Esophagus muscularis mucosa (tissue), 4 donors: ENCODE results near the gene VEPH1. TPM values are rescaled to one million over a fixed set of nuclear protein-coding genes. Genes with fewer than 3 reads are reported as not detected.

Experiments used
- DNase-seq: peaks from one replicate; pipeline ENCODE4 v3.0.0-alpha.2; 2017; ENCODE audit errors: extremely low spot score
- H3K27ac ChIP-seq, 4 donors: fragments of 200-600 bp; sonication (generic); replicated peaks in 1 of 4; 1 replicate in 3 of 4; 2 replicates in 1 of 4; pipeline ENCODE4 v1.5.1; 2016 to 2019; ENCODE audit warnings: mild to moderate bottlenecking in 1 of 4
- H3K27me3 ChIP-seq, 4 donors: fragments of 200-600 bp; sonication (generic); one replicate each; pipeline versions ENCODE4 v1.5.1 to v1.6.0; 2016 to 2019
- H3K36me3 ChIP-seq, 4 donors: fragments of 200-600 bp; sonication (generic); one replicate each; pipeline ENCODE4 v1.5.1; 2016 to 2019
- H3K4me1 ChIP-seq, 4 donors: fragments of 200-600 bp; sonication (generic); one replicate each; pipeline ENCODE4 v1.5.1; 2016 to 2019
- H3K4me3 ChIP-seq, 4 donors: fragments of 200-600 bp; sonication (generic); 1 replicate in 2 of 4; 2 replicates in 2 of 4; pipeline ENCODE4 v1.5.1; 2016 to 2019; ENCODE audit warnings: mild to moderate bottlenecking in 4 of 4, moderate library complexity in 1 of 4
- H3K9me3 ChIP-seq, 4 donors: fragments of 200-600 bp; sonication (generic); 1 replicate in 3 of 4; 2 replicates in 1 of 4; pipeline ENCODE4 v1.5.1; 2016 to 2019
- CTCF ChIP-seq, 3 experiments: fragments of 200-600 bp in 2 of 3; fragments of 450-650 bp in 1 of 3; sonication (generic) in 2 of 3; IDR thresholded peaks; one replicate each; pipeline ENCODE4 v1.5.1; 2017 to 2019; ENCODE audit warnings: antibody characterized with exemption in 3 of 3, mild to moderate bottlenecking in 2 of 3, moderate library complexity in 1 of 3
- EP300 ChIP-seq: sonication (generic); formaldehyde crosslinking; IDR thresholded peaks from one replicate; pipeline ENCODE4 v1.6.1; 2017; ENCODE audit warnings: antibody characterized with exemption
- POLR2A ChIP-seq: fragments of 450-650 bp; IDR thresholded peaks from one replicate; pipeline ENCODE4 v1.6.1; 2017; ENCODE audit warnings: antibody characterized with exemption, moderate library complexity, mild to moderate bottlenecking, low read depth
- POLR2AphosphoS5 ChIP-seq, 2 donors: sonication (generic); formaldehyde crosslinking; IDR thresholded peaks; one replicate each; pipeline ENCODE4 v1.6.1; 2017; ENCODE audit warnings: antibody characterized with exemption in 2 of 2
- WGBS: methylation state at CpG from one replicate; pipeline ENCODE4 v1.1.5; 2018; 5-methylcytosine and 5-hydroxymethylcytosine counted together
- intact Hi-C: fragments of 100-400 bp; cut with DNase I; formaldehyde crosslinking; loops from one replicate; pipeline ENCODE4 v1.15.1; 2023
- total RNA-seq, 4 donors: library from RNA; depleted of rRNA; stranded (reverse); fragments of >200 nt; gene quantifications; one replicate each; pipeline versions ENCODE4 v1.1.0 to v1.2.1, GENCODE V29; 2016

The VEPH1 gene
- total RNA-seq, 4 donors from 2014 or later = 0.23 to 1.2 (median 0.52) TPM; not detected in 1

GRCh38 chr3:157530637-157531300 is 27.6 kb upstream of the VEPH1 start:
- Histone ChIP-seq H3K27me3 (no peaks in the 10 kb centered on the region), H3K9me3 (no peaks in the 10 kb centered on the region), H3K4me3 (no peak overlapping the region), H3K4me1 (peaks cover 0 to 3% (median 0%) of the 10 kb centered on the region in 4 donors), H3K27ac (no peak overlapping the region), H3K36me3 (no peaks in the 10 kb centered on the region)
- TF ChIP-seq POLR2A (no peak), POLR2AphosphoS5 (IDR thresholded peaks at IDR 0.05) (no peak), CTCF (IDR thresholded peaks at IDR 0.05) (no peak), EP300 (no peak)
- intact Hi-C loops = no loop called here
- DNase-seq = no peak
- WGBS = 88% methylated on average over 5 of the region's 5 CpGs

GRCh38 chr3:157529751-157530150 is 26.5 kb upstream of the VEPH1 start:
- 88% methylated on average over 2 of the region's 2 CpGs for WGBS
- DNase-seq = no peak
- TF ChIP-seq CTCF (IDR thresholded peaks at IDR 0.05) = no peak
- no peak for TF ChIP-seq POLR2A
- no peak for TF ChIP-seq EP300
- no peak for TF ChIP-seq POLR2AphosphoS5 (IDR thresholded peaks at IDR 0.05)
- Histone ChIP-seq H3K9me3 (no peaks in the 10 kb centered on the region), H3K27me3 (no peaks in the 10 kb centered on the region), H3K4me3 (no peak overlapping the region), H3K27ac (no peak overlapping the region), H3K36me3 (no peaks in the 10 kb centered on the region), H3K4me1 (peaks cover 0 to 3% (median 0%) of the 10 kb centered on the region in 4 donors)
- intact Hi-C loops = no loop called here

GRCh38 chr3:157529085-157529484 is 25.9 kb upstream of the VEPH1 start:
- WGBS = 95% methylated on average over 2 of the region's 2 CpGs
- no peak overlapping the region for H3K4me3 ChIP-seq
- intact Hi-C loops = no loop called here
- no peaks in the 10 kb centered on the region for H3K36me3 ChIP-seq
- no peaks in the 10 kb centered on the region for H3K9me3 ChIP-seq
- H3K27me3 ChIP-seq = no peaks in the 10 kb centered on the region
- TF ChIP-seq POLR2A (no peak), CTCF (IDR thresholded peaks at IDR 0.05) (no peak), EP300 (no peak), POLR2AphosphoS5 (IDR thresholded peaks at IDR 0.05) (no peak)
- H3K4me1 ChIP-seq = peaks cover 0 to 3% (median 0%) of the 10 kb centered on the region in 4 donors
- H3K27ac ChIP-seq = no peak overlapping the region
- no peak for DNase-seq

- intact Hi-C loops = no loop called here
- TF ChIP-seq EP300 (no peak), POLR2A (no peak), POLR2AphosphoS5 (IDR thresholded peaks at IDR 0.05) (no peak), CTCF (IDR thresholded peaks at IDR 0.05) (no peak)
- Histone ChIP-seq H3K27ac (no peak overlapping the region), H3K4me1 (peaks cover 0 to 2% (median 0%) of the 10 kb centered on the region in 4 donors), H3K27me3 (no peaks in the 10 kb centered on the region), H3K4me3 (no peak overlapping the region), H3K36me3 (no peaks in the 10 kb centered on the region), H3K9me3 (no peaks in the 10 kb centered on the region)
- no peak for DNase-seq
- 64% methylated on average over 5 of the region's 5 CpGs for WGBS
Observed at GRCh38 chr3:157527131-157527881, 24.1 kb upstream of the VEPH1 start.
